GM18499 (cell line): ENCODE measurements around the gene POLR1A.

Source experiments
- ATAC-seq: cut with Tn5 transposase; IDR thresholded peaks from one replicate; pipeline ENCODE4 v1.9.1; 2021; ENCODE audit warnings: moderate number of reproducible peaks; ENCODE audit not compliant: insufficient read depth, unreplicated experiment

The POLR1A gene

DNA sequence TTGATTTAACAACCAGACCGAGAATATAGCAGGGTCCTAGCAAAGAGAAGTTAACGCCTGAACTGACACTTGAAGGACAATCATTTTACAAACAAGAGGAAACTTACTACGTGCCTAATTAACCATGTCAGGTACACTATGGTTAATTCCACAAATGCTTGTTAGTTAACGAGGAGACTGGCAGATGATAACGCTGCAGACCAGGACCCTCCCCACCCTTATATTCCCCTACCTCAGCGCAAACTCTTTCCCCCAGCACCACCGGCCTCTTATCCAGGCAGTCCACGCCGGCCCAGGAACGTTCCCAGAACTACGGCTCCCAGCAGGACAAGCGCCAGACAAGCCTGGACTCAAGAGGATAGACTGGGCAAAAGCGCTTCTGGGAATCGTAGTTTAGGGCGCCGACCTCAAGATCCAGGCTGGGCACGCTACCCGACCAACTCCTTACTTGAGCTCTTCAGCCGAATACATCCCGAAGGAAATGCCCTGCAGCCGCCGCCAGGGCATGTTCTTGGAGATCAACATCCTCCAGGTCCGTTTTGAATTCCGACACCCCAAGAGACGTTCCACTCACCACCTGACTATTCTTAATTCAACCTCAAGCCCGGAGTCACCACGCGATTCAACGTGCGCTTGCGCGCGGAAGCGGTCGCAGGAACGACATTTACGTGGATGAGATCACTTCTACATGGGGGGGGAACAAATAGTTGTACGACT is at the start of gene POLR1A:
TSS of gene POLR1A (minus strand) at position 635 of the 717 bp plus-strand sequence. CDS start at position 525, 110 bp downstream.
- peak; percentile 39 for ATAC-seq

DNA sequence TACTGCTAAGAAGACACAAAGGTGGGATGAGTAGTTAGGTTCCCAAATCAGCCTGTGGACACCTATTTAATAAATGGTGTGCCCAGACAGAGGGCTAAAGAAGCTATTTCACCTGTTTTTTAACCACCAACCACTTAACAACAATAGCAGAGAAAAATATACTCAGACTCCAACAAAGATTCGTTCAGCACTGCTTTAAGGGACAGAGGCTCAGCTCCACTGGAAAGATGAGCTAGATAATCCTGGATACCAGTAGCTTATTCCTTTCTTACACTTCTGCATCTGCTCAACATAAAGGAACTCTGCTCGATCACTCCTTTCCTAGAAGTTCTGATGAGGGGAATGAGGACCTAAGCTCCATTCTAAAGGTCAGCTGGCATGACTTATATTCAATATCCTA is 44.8 kb upstream of the POLR1A start:
- ATAC-seq: no peak

DNA sequence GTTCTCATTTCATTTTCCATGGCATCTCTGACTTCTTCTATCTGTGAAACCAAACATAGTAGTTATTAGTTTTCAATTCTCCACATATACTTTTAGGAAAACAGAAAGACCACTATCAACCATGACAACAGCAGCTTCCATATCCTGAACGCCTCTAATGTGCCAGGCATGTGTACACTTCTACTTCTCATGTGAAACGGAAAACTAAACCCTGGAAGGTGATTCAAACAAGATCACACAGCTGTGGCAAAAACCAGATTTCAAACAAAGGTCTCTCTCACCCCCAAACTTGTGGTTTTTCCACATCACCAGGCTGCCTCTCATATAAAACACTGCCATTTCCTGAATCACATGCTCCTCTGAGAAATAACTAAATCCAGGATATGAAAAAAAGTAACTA is 42.1 kb upstream of the POLR1A start:
- no peak for ATAC-seq

DNA sequence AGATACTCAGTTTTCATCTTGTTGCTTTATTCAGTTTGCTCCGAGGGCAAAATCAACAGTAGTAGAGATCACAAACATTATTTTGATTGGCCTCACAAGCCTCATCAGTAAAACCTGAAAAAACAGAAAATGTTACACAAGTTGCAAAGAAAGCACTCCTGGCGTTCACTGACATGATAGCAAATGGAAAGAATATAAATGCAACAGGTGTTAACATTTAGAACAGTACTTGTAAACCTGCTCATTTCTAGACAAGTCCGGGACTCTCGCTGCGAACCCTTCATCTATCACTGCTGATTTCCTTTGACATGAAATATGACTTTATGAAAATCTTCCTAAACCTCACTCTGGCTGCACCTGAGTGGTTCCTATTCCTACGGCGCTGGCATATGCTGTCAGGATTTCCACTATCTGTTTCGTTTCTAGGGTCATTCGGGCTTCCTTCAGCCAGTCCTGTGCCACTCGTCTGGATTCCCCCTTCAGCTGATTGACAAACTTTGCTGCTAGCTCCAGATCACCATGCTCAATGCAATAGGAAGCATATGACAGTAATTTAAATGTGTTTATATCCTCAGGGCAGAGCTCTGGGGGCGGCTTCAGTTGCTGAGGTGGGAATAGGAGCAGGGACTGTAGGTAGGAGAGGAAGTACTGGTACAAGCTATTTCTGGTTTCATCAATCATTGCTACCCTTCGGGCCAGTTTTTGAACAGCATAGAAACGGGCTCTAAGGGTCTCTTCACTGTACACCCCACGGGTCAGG is 38.4 kb upstream of the POLR1A start:
- no peak for ATAC-seq

DNA sequence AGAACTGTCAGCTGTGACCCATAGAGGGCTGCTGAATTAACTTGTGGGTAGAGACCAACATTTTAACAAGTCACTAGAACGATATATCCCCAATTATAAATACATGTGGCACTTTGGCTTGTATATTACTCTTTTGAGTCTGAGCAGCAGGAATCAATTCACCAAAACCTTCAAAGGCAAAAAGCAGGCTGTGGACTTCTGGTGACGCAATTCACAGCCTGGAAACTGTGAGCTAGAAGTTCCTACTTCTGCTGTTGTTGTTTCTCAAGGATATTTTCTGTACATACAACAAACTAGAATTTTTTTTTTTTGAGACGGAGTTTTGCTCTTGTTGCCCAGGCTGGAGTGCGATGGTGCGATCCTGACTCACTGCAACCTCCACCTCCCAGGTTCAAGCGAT is 37.6 kb upstream of the POLR1A start:
- ATAC-seq: no peak

DNA sequence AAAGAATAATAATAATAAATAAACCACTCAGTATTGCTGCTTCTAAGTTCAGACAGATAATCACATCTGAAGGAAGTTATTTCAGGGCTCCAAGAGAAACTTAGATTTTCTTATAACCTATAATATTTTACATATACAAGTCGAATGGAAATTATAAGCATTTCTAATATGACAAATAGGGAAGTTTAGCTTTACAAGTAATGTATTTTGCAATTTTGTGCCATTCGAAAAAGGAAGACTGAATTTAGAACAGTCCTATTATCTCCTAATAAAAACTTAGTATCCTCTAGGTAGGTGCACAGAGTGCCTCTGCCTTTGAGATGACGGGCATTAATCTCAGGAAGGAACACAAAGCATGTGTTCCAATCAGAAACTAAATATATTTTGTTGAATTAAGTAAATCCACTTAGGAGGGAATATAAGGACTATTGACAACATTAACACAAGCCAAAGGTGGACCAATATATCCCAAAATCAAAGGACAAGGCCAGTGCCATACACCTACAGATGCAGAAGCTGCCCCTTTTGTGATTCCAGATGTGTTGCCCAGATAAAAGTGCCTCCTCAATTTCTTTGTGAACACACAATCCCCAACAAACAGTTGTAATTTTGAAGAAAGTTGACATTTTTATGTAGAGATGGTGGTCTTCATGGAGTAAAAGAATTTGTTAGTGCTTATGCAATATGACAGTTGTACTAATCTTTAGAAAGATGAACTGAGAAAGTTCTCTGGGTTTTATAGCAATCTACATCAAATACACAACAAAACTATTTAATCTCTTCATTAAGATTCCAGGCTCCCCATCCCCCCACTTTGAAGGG is 37.0 kb upstream of the POLR1A start:
- ATAC-seq: no peak

DNA sequence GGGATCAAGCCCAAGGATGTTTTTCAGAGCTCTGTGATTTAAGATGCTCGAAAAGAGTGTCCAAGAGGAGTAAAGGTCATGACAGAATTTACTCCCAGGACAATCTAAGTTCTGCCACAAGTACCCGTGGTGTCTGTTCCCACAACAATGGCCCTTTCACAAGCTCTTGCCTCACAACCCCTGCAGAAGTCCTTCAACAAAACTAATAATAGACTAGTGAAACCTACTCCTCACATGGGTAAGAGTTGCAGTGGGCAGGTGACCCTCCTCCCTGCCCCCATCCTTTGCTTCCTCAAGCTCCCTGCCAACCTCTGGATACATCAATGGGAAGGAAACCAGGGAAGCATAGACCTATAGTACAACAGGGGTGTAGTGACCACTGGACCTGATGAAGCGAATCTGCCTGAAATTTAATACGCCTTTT is 35.3 kb upstream of the POLR1A start:
- no peak for ATAC-seq

DNA sequence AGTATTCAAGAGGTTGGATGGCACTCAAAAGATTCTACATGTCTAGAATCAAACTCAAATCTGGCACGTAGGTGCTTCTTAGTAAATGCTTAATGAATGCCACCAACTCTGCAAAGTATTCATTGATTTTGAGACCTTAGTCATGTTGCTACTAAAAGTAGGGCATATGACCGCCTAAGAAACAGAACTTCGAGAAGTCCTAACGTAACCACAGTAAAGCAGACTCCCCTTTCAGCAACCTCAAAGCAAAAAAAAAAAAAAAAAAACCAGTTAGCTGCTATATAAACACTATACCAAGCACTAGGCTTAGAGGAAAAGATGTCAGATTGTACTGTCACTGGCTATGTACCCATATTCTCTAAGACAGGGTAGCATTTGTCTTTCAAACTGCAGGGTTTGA is 34.3 kb upstream of the POLR1A start:
- ATAC-seq: no peak

DNA sequence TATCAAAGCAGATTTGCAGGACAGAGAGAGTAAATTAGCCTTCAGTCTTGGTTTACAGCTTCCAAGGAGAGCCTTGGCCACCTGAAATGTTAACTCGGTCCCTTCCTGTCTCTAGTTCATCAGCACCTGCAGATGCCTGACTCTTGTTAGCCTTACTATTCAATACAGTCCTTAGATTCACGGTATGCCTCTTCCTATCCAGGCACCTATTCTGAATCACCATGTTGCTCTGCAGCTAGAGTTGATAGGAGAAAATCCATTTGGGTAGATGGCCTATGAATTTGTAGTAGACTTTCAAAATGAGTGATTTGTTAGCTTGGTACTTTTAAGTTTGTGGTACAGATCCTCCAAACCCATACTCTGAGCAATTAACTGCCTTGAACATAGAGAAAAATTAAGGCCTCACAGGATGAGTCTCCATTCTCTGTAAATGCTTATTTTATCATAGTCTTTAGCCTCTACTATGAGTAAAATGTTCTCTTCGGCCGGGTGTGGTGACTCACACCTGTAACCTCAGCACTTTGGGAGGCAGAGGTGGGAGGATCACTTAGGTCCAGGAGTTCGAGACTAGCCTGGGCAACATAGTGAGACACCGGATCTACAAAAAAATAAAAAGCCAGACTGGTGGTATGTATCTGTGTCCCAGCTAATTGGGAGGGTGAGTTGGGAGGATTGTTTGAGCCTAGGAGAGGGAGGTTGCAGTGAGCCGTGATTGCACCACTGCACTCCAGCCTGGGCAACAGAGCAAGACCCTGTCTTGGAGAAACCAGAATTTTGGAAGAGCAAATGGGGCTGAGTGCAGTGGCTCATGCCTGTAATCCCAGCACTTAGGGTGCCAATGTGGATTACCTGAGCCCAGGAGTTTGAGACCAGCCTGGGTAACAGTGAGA is 33.3 kb upstream of the POLR1A start:
- ATAC-seq: no peak

DNA sequence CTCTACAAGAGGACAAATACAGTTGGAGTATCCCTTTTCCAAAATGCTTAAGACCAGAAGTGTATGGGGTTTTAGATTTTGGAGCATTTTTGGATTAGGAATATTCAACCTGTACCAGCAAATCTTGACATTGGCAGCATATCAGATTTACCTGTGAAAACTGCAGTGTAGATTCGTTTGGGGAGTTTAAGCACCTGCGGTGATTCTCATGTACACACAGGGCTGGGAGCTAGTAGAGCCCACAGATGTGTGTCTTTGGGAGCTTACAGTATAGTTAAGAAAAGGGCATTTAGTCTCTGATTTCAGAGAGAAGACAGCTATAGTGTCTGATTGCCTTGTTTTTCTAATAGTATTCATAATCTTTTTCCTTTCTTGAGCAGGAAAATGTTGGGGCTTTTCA is 30.5 kb upstream of the POLR1A start:
- ATAC-seq: no peak

DNA sequence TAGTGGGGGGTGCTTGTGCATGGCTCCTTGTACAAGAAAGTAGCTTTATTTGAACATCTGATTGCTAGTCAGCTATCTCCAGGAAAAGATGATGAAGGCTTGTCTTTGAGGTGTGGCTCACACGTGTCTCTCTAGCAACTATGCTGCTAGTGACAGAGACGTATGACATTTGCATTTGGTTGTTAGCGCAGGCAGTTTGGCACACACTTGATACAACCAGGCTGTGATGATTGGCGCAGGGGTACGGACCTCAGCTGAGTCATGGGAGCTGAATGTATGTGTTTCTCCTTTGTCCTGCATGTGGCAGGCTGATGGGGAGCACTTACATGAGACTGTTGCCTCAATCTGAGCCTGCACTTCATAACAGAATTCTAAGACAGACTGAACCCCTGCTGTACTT is 30.0 kb upstream of the POLR1A start:
- no peak for ATAC-seq

DNA sequence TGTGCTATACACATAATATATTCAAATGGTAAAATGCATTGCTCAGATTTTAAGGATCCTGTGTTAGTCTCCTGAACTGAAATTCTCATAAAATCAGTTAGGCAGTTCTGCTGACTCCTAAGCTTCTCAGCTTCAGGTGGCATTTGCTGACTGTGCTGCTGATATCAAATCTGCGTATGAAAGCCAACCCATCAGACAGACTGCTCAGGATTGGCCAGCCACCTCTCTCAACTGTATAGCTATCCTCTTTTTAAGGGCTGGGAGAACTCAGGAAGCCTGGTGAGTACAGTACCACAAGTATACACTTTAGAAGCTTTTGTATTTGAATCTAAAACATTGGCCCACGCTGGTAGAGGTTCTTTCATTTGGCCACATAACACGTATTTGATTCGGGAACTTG is 29.0 kb upstream of the POLR1A start:
- ATAC-seq: no peak

DNA sequence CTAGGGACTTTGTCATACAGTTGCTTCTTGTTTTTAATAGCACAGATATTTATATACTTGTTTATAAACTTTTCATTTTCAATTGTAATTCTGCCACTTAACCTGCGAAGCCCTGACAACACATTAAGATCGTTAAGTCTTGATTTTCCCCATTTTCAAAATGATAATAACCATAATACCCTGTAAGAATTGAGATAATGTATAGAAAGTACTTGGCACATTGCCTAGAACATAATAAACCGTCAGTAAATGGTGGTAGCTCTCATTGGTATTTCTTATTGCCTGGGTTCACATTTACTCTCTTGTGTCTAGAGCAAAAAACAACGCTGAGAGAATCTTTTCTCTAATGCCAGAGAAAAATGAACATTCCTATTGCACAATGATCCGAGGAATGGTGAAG is 19.0 kb upstream of the POLR1A start:
- ATAC-seq: no peak

DNA sequence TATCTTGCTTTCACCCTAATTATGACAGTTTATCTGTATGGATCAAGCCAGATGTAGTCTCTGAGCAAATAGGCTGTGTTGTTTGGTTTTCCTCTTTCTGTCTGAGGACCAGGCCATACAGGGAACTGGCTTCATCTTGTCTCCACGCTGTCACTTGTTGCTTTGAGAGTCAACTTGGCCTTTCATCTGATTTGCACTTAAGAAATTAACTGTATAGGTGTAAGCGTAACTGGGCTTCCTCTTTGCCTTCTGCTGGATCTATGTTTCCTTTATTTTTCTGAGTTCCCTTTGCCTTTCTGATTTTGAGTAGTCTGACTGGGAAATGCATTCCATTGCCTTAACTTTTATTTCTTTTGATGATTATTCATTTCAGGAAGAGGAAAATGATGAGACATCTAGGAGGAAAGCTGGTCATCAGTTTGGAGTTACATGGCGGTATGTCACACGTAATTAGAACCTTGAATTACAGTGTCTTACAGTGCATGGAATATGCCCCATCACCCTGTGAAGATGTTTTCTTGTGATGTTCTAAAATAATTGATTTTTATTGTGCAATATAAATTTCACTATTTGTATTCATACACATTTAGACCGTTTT is 17.7 kb upstream of the POLR1A start:
- no peak for ATAC-seq

DNA sequence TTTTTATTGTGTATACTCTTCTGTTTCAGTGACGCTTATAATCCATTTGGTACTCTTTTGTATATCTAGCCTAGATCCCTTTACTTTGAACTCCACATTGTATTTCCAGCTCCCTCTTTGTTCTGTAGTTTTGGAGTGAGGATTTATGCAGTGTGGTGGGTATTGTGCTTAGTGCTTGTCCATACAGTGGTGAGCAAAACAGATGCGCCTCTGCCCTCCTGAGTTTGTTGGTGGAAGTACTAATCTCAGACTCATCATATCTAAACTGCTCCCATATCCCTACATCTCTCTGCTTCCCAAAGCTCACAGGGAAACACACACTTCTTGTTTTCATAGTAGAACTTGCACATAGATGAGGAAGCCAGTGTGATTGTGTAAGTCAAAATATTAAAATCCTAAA is 12.4 kb upstream of the POLR1A start:
- ATAC-seq: no peak

DNA sequence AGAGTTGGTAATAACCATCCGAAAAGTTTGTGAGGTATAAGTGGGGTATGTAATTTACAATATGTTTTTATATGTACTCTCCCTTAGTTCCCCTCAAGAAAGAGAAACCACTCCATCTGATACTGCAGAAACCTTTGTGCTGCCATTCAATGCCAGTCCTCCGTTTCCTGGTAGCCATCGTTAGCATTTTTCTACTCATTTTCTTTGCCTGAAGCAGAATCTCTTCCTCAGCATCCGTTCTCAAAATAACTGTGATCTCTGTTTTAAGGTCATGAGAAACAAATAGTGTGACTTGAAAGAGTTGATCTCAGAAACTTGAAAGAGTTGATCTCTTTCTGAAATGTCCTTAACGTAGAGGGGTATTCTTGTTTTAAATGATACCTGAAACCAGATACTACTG is 1.3 kb upstream of the POLR1A start:
- ATAC-seq: no peak

DNA sequence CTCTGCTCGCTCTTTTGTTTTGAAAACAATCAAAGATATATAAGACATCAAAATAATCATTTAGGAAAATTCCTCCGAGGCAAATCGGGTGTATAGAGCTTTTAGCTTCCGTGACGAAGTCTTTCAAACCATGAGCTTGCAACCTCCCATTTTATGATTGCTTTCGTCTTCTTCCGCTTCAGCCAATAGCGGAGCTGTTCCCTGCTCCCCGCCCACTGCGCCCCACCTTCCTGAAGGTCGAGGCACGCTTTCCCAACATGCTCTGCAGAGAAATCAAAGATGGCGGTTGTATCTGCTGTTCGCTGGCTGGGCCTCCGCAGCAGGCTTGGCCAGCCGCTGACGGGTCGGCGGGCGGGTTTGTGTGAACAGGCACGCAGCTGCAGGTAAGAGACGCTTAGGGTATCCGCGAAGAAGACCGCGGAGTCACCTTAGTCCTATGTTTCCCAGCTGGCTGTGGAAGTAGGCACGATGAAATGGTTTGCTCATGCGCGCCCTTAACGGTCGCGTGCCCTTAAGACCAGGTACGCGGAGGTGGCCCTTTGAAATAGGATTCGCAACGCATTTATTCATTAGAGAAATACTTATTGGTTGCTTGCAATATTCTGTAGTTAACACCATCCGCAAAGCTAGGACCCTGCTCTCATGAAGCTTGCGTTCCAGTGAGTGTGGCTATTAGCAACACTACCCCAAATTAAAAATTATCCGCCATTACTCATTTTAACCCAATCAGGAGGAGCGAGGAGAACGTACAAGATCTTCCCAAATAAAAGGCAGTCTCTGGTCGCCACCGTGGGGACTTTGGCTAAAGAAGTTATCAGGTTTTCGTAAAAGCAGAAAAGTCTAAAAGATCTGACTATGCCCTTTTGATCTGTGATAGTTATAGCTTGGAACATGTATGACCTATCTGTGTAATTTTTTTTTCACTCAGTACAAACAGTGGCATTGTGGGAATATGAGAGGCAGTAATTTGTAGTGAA is 571 bp upstream of the POLR1A start, which contains the start of gene PTCD3:
TSS of gene PTCD3 (plus strand) at position 267 of the 977 bp plus-strand sequence. CDS start at position 280, 13 bp downstream.
- peak; percentile 75 for ATAC-seq

DNA sequence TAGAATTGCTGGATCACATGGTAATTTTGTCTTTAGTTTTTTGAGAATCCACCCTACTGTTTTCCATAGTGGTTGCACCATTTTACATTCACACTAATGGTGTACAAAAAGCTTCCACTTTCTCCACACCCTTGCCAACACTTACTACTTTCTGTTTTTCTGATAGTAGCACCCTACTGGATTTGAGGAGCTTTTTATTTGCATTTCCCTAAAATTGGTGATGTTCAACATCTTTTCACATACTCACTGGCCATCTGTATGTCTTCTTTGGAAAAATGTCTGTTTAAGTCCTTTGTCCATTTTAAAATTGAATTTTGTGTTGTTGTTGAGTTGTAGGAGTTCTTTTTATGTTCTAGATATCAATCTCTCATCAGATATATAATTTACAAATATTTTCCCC is 3.5 kb downstream of the POLR1A start:
- no peak for ATAC-seq
